ENCODE measurements around the gene CLEC7A.

CLEC7A gene

DNA sequence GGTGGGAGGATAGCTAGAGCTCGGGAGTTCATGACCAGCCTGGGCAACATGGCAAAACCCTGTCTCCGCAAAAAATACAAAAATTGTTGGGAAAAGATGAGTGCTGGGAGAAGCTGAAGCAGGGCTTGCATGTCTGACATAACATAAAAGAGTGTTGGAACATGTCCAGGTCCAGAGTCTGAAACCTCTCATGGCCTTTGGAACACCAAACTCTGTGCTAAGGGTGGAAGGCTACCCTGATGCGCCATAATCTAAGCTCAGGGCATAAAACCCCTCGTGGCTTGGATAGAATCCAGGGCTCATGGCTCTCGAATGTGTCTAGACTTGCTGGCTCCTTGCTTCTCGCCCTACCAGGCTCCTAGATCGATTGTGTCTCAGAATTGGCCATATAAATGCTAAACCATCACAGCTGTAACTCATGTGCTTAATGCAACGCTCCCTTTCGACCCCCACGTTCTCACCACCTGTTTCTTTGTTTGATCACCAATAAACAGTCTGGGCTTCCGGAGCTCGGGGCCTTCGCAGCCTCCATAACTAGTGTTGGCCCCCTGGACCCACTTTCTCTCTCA lies 6.7 kb upstream of the CLEC7A start:
- peak; percentile 10 for DNase-seq

DNA sequence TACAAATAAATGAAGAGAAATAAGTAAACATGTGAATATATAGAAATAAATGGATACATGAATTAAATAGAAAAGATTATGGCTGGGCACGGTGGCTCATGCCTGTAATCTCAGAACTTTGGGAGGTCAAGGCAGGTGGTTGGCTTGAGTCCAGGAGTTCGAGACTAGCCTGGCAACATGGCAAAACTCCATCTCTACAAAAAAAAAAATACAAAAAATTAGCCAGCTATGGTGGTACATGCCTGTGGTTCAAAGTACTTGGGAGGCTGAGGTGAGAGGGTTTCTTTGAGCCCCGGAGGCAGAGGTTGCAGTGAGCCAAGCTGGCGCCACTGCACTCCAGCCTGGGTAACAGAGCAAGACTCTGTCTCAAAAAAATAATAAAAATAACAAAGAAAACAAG lies 5.1 kb upstream of the CLEC7A start:
- DNase-seq, result no peak

DNA sequence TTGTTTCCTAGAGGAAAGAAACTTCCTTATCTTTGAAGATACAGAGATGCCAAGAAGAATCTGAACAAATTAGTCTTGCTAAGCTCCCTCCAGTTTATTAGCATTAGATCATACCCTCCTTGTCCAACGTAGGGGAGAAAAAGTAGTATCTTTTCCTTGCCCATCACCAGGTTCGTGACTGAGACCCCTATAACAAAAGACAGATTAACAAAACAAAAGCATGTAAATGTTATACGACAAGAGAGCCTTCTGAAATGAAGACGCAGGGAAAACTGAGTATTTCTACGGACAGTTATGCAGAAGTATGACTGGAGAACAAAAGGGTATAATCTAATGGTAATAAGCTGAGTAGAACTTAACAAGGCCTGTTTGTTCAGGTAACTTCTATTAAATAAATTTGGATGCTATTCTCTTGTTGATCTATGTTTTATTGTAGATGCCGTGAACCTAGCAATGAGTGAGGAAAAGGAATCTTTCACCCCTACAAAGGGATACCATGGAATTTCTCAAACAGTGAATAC lies 2.9 kb upstream of the CLEC7A start:
- no peak for DNase-seq

DNA sequence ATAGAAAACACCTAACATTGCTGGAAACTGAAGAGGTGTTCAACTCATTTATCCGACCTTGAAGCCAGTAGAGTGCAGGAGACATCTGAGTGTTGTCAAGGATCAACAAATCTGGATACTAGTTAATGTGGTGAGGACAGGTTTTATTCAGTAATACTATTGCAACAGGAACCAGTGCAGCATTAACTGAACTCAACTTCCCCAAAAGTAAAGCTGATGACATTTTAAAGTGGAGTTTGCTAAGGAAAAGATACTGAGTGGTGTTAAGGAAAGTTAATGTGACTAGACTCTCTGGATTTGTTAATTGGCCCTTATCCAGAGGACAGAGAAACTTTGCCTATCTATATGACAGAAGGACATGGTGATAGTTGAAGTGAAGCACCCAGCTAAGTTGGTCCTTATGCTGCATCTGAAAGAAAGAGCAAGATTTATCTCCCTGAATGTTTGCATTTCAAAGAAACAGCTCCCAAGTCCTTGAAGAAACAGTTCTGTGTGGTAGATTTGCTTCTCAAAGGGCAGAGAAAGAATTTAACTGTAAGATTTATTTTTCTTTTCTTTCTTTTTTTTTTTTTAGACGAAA lies 1.2 kb upstream of the CLEC7A start:
- DNase-seq, result no peak

DNA sequence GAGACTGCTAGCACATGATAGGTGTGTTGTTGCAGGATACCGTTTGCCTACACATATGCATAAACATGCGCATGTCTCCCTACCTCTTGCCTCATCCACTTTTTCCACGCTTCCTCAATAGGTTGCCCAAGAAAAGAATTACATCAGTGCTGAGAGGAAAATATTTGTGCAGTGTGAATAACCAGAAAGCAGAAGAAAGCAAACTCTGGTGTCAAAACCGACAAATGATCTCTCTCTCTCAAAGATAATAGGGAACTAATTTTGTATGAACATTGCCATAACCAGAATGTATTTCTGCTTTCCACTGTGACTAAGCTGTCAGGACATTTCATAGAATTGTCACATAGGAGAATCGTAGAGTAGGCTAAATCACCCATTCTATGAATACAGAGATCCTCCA lies 1.3 kb downstream of the CLEC7A start:
- no peak for DNase-seq

DNA sequence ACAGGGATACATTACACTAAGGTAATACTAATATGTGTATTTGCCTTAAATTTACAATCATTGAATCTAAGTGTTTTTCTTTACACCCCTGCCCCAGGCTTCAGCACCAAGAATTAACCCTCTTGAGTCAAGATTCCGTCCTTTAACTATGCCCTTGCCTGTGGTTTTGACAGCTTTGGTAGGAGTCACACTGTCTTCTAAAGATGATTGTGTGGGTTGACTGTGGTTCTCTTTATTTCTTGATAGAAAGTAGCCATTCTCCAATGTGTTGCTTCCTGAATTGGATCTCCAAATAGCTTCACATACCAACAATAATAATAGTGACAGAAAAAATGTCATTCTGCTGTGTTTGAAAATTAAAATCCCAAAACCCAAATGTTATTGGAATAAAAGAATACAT lies 3.6 kb downstream of the CLEC7A start:
- DNase-seq, result no peak

DNA sequence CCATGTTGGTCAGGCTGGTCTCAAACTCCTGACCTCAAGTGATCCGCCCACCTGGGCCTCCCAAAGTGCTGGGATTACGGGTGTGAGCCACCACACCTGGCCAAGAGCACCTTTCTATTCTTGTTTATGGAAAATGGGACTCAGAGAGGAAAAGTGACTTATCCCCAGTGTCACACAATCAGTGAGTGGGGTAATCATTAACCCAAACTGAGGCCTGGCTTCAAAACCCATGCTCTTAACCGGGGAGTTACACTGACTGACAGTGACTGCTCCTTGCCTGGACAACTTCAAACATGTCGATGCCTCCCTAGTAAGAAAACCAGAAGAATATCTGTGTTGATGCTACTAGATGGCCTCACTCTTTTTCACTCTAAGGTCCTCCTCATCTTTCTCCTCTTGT lies 7.3 kb downstream of the CLEC7A start:
- no peak for DNase-seq

DNA sequence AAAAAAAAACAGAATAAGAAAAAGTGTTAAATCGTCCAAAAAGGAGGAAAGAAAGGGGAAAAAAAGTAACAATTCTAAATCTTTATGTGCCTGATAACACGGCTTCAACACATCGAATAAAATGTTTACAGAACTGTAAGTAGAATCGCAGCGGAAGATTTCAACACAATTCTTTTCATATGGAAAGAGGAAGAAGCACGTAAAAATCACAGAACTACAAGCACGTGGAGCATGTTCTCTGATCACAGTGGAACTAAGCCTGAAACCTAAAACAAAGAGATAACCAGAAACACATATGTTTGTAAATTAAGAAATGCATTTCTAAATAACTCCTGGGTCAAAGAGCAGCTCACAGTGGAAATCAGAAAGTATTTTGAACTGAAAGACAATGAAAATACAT lies 8.7 kb downstream of the CLEC7A start:
- DNase-seq, result no peak

DNA sequence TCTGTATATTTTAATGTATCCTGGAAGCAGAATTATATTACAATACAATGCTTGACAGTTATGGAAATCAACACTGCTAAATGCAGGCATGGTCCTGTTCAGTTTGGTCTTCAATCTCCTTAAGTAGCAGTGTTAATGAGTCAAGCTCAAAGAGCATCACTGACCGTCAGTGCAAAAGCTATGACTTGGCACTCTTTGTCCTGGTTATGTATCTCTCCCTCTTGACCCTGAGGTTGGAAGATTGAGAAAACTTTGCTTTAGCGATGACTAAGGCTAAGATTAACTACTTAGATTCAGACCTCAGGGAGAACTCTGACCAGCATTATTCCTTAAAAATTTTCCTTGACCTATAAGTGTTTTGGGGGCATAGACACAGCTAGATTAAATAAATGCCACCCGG lies 10.9 kb downstream of the CLEC7A start:
- no peak for DNase-seq

DNA sequence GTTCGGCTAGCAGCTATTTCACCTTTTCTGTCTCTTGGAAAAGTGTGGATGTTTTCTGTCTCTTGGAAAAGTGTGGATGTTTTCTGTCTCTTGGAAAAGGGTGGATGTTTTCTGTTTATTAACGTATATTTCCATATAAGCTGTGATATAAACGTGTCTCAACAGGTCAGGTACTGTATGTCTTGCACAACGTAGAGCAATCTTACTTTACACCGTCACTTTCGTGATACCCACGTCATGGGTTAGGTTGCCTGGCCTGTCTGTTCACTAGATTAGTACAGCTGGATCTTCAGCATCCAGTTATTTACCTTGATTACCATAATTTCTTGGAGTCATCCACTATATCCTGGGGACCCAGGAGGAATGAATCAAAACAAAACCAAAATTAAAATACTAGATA lies 14.1 kb downstream of the CLEC7A start:
- DNase-seq, result no peak

DNA sequence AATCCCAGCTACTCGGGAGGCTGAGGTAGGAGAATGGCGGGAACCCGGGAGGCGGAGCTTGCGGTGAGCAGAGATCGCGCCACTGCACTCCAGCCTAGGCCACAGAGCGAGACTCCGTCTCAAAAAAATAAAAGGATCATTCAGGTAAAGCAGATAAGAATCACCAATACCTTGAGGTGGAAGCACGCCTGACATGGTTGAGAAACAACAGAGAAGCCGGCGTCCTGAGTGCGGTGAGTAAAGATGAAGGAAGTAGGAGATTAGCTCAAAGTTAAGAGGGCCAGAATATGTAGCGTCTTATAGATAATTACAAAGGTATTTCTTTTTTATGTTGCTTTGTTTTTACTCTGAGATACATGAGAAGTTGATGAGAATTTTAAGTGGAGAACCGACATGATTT lies 14.7 kb downstream of the CLEC7A start:
- DNase-seq, result no peak

DNA sequence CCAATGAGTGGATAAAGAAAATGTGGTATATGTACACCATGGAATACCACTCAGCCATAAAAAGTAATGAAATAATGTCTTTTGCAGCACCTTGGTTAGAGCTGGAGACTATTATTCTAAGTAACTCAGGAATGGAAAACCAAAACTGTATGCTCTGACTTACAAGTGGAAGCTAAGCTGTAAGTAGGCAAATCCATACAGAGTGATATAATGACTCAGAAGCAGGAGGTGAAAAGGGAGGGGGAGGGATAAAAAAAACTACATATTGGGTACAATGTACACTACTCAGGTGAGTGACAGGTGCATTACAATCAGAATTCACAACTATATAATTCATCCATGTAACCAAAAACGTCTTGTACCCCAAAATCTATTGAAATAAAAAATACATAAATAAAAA lies 16.1 kb downstream of the CLEC7A start:
- no peak for DNase-seq

DNA sequence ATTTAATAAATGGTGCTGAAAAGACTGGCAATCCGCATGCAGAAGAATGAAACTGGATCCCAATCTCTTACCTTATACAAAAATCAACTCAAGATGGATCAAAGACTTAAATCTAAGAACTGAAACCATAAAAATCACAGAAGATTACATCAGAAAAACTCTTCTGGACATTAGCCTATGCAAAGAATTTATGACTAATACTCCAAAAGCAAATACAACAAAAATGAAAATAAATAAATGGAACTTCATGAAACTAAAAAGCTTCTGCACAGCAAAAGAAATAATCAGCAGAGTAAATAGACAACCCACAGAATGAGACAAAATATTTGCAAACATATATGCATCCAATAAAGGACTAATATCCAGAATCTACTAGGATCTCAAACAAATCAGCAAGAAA lies 16.9 kb downstream of the CLEC7A start:
- no peak for DNase-seq

DNA sequence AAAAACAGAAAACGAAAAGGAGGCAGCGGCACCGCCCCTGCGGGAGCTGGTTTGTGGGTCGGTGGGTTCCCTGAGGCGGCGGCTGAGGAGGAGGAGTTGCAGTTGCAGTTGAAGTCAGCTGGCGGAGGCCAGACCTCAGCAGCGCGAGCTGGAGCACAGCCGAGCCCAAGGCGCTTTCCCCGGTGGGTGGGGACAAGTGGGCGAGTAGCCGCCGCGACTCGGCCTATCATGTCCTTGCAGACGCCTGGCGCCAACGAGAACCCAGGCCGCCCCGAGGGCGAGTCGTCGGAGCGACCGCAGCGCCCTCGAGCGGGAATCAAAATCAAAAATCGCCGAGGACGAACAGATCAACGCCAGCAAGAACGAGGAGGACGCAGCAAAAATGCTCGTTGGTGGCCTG lies 18.5 kb downstream of the CLEC7A start:
- no peak for DNase-seq

DNA sequence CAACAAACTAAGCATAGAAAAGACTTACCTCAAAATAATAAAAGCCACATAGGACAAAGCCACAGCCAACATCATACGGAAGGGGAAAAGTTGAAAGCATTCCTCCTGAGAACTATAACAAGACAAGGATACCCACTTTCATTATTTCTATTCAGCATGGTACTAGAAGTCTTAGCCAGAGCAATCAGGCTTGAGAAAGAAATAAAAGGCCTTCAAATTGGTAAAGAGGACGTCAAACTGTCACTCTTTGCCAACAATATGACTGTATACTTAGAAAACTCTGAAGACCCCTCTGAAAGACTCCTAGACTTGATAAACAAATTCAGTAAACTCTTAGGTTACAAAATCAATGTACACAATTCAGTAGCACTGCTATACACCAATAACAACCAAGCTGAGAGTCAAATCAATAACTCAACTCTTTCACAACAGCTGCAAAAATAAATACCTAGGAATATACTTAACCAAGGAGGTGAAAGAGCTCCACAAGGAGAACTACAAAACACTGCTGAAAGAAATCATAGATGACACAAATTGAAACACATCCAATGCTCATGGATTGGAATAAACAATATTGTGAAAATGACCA lies 19.6 kb downstream of the CLEC7A start:
- DNase-seq, result no peak

DNA sequence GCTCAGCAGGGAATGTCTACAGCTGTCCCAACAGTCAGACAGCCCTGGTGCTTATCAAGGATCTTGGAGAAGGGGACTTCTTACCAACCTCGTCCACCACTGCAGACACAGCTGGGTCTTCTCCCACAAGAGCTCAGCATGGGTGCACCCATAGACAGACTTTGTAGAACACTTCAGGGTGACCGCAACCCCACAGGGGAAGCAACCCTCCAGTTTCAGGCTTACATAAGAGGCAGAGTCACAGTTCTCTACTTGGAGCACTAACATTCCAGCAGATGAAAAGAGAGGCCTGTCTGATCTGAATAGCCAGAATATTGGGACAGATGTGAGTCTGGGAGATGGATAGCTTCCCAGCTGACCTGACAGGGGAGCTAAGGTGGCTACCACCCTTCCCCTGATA lies 27.7 kb downstream of the CLEC7A start:
- DNase-seq, result no peak

DNA sequence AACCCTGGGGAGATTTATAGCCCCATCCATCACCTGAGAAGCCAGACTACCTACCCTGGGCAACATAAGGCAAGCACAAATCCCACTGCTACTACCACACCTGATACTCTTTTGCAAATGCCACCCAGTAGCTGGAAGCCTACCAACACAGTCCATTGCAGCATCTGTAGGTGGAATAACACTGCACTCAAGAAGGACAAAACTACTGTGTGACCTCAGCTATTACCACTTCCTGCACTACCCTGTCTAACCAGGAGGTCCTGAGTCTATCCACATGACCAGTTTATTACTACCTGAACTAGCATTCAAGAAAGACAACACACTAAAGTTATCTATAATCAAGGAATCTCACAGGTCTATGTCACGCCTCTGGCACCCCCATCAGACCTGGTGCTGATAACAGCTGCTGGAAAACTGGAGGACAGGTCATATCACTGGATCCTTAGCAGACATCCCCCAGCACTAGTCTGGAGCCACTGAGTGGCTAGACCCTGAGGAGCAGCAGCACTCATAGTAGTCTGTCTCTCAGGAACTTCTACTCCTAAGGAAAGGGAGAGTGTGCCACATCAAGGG lies 28.3 kb downstream of the CLEC7A start:
- no peak for DNase-seq

DNA sequence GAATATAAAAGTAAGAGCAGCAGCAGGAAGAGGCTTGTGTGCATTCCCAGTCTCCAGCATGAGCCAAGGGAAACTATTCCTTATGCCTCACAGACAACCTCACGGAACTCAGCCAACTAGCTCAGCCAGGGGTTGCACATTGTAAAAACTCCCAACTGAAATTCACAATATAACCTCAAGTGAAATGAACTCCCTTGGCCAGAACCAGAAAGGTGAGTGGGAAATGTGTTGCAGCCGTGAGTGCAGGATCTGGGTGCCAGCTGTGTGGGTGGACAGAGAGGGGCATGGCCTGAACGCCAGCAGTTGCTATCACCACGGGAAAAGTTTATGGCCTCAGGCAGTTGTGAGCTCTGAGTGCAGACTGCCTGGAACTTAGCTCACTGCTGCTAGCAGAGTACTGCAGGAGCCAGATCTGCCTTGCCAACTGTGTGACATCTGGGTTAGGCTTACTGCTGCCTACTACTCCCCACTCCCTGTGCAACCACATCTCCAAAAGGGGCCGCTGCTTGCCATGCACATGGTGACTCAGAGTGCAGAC lies 28.9 kb downstream of the CLEC7A start:
- DNase-seq, result no peak

DNA sequence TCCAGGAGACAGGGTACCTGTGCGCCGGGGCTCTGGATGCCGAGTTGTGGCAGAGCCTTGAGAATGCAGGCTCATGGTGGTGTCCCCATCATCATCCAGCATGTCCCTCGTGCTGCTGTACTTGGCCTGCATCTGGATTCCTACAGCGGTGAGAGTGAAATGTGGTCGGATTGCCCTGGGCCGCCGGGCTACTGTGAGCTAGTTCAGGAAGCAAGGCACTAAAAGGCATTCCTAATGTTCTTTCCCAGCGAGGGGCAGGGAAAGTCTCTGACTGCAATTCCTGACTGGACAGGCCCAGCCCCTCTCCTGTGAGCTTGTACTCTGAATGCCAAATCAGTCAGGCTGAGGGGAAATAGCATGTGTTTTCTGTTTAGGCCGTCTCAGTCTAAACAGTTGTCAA lies 31.2 kb downstream of the CLEC7A start, which contains the start of gene CLEC1A:
CLEC1A (minus strand) TSS at position 195 of the 400 bp plus-strand sequence; CDS start at position 132, 63 bp downstream.
- no peak for DNase-seq

DNA sequence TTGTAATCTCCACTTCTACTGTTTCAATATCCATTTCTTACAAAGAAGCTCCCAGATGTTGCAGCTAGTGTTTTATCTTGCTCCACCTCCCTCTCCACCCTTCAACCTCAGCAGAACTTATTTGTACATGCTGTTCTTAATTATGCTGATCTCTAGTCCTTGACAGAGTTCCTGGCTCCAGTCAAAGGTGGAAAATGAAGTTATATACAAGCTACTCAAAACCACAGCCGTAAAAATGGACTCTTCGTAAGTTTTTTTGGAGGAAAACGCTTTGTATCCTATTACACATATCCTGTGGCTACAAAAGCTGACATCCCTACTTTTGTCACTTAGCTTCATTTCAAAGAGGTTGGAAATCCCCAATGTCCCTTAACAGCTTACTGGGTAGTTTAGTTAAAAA lies 32.5 kb downstream of the CLEC7A start:
- no peak for DNase-seq

DNA sequence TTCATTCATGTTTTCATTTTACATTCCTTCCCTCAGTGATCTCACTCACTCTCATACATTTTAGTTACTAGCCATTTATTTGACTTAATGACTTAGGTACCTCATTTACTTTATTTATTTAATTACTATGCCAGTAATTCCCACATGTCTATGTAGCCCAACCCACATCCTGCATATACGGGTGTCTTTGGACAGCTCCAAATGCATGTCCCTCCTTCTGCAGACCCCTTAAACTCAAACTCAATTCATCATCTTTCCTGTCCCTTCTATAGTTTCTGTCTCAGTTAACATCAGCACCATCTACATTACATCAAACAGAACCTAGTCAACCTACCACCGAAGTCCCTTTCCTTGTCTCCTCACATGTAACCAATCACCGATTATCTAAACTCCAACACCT lies 34.0 kb downstream of the CLEC7A start:
- DNase-seq, result no peak

DNA sequence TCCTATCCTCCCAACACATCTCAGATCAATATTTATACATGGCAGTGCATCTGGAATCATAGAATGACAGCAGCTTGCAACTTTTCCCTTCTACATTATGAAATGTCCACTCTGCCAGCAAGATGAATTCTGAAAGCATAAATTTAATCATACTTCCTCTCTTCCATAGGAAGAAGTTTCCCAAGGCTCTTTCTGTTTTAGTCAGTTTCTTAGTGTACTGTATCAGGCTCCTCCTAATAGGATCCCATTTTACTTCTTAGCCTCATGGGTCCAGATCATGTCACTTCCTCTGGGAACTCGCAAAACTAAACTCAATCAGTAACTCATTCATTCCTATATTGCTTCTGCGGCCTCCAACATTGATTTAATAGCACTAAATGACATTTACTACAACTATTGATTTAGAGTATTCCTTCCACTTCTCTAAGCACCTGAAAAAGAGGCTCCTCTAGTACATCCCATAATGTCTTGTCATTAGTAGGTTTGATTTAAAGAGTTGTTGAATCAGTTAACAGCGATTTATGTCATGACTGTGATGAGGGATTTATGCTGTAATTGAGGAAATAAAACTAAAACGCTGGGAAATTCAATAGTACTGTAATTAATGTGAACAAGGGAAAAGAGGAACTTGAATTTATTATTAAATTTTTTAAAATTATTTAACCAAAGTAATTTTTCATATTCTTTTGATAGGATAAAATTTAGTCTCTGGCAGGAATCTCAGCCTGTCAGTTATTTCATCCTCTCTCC lies 35.2 kb downstream of the CLEC7A start:
- DNase-seq, result no peak

Data from NCI-H2029 treated with DMSO at 0.1 percent for 48 hours (cell line).